A549 (cell line): ENCODE data around the gene RAB3C. TPM values are rescaled to one million over a fixed set of nuclear protein-coding genes. Genes with fewer than 3 reads are reported as not detected.
"Not testable (repeated sequence)": the region's sequence is repeated elsewhere in the genome, so short reads cannot be mapped to it uniquely, and the experiment has no call there.

Experiments used
- ATAC-seq, 2 experiments: fragments of 200-7000 bp in 1 of 2; fragments of >200 bp in 1 of 2; cut with Nextera tagmentation in 1 of 2; cut with Tn5 transposase in 1 of 2; 3 replicates each; pipeline versions ENCODE4 v1.8.0 to v1.9.1; 2018 to 2020; ENCODE audit warnings: mild to moderate bottlenecking in 1 of 2, moderate library complexity in 1 of 2
- CTCF ChIA-PET: fragments of 300-600 bp; sonication (Branson Sonifier 250); formaldehyde crosslinking; extraction: SDS; loops from one replicate; lab custom pipeline; 2021; ENCODE audit warnings: antibody characterized with exemption, inconsistent platforms; lab: Yijun Ruan, JAX
- POLR2A ChIA-PET: fragments of 350-600 bp; formaldehyde crosslinking; extraction: SDS; loops from one replicate; lab custom pipeline; 2021; ENCODE audit warnings: antibody characterized with exemption, inconsistent platforms; lab: Yijun Ruan, JAX
- DNase-seq, 2 experiments: peaks; one replicate each; pipeline versions ENCODE4 v3.0.0 to v3.0.0-alpha.2; 2011 to 2016; ENCODE audit warnings: low read depth in 1 of 2, low spot score in 1 of 2
- FAIRE-seq: peaks from 2 replicates; lab custom pipeline; 2011; peaks lifted over from hg19 to GRCh38; lab: Jason Lieb, UNC
- H3K27ac ChIP-seq, 2 experiments: fragments of >200 bp; sonication (Bioruptor Twin); formaldehyde crosslinking; 3 replicates each; pipeline ENCODE4 v1.5.1; 2016 to 2017
- H3K4me1 ChIP-seq: fragments of >200 bp; sonication (Bioruptor Twin); formaldehyde crosslinking; 3 replicates; pipeline ENCODE4 v1.6.1; 2016
- H3K4me2 ChIP-seq: fragments of >200 bp; sonication (Bioruptor Twin); formaldehyde crosslinking; 3 replicates; pipeline ENCODE4 v1.6.1; 2016
- H3K4me3 ChIP-seq: fragments of >200 bp; sonication (Bioruptor Twin); formaldehyde crosslinking; 3 replicates; pipeline ENCODE4 v1.5.1; 2016
- H3K9me3 ChIP-seq: fragments of >200 bp; sonication (Bioruptor Twin); formaldehyde crosslinking; 3 replicates; pipeline ENCODE4 v1.6.1; 2016
- ATOH8 ChIP-seq: fragments of 250-450 bp; sonication (Bioruptor Pico); IDR thresholded peaks from 2 replicates; pipeline ENCODE4 v1.5.0; 2020; ENCODE audit warnings: low read depth, mild to moderate bottlenecking, moderate library complexity
- BHLHE40 ChIP-seq: IDR thresholded peaks from 2 replicates; pipeline ENCODE4 v1.6.1; 2012; ENCODE audit warnings: low read depth, low read length, inconsistent platforms
- CBX2 ChIP-seq: fragments of 200-600 bp; sonication (generic); IDR thresholded peaks from 2 replicates; pipeline ENCODE4 v1.6.1; 2016; ENCODE audit warnings: low read depth, mild to moderate bottlenecking, borderline replicate concordance
- E2F6 ChIP-seq: IDR thresholded peaks from 2 replicates; pipeline ENCODE4 v1.6.1; 2012; ENCODE audit warnings: low read depth, borderline replicate concordance
- EHF ChIP-seq: fragments of 250-450 bp; sonication (Bioruptor Pico); IDR thresholded peaks from 2 replicates; pipeline ENCODE4 v1.5.0; 2020; ENCODE audit warnings: mild to moderate bottlenecking
- EHMT2 ChIP-seq: fragments of 200-600 bp; sonication (generic); IDR thresholded peaks from 2 replicates; pipeline ENCODE4 v1.6.1; 2016; ENCODE audit warnings: antibody characterized with exemption, low read depth, mild to moderate bottlenecking, moderate library complexity
- FOXS1 ChIP-seq: fragments of 250-450 bp; sonication (Bioruptor Pico); IDR thresholded peaks from 2 replicates; pipeline ENCODE4 v1.5.0; 2020; ENCODE audit warnings: mild to moderate bottlenecking, moderate library complexity
- GATA3 ChIP-seq: IDR thresholded peaks from 2 replicates; pipeline ENCODE4 v1.6.1; 2012; ENCODE audit warnings: borderline replicate concordance
- HDAC2 ChIP-seq: fragments of 200-600 bp; sonication (generic); IDR thresholded peaks from 2 replicates; pipeline ENCODE4 v1.6.1; 2016
- HES2 ChIP-seq: fragments of >200 bp; sonication (Bioruptor Twin); formaldehyde crosslinking; IDR thresholded peaks from 2 replicates; pipeline ENCODE4 v1.6.1; 2016
- HEYL ChIP-seq: fragments of 250-450 bp; sonication (Bioruptor Pico); IDR thresholded peaks from 2 replicates; pipeline ENCODE4 v1.8.0; 2021; ENCODE audit warnings: mild to moderate bottlenecking, moderate library complexity
- JUNB ChIP-seq: fragments of >200 bp; sonication (Bioruptor Twin); formaldehyde crosslinking; IDR thresholded peaks from 2 replicates; pipeline ENCODE4 v1.6.1; 2016
- KDM1A ChIP-seq: fragments of 200-600 bp; sonication (generic); IDR thresholded peaks from 2 replicates; pipeline ENCODE4 v1.6.1; 2016; ENCODE audit warnings: low read depth, mild to moderate bottlenecking
- MAZ ChIP-seq: fragments of 150-350 bp; IDR thresholded peaks from 2 replicates; pipeline ENCODE4 v1.6.1; 2014; ENCODE audit warnings: antibody characterized with exemption, low read depth, low read length, borderline replicate concordance
- NFE2L2 ChIP-seq: fragments of 150-350 bp; conservative IDR thresholded peaks from 2 replicates; pipeline ENCODE4 v1.6.1; 2014; ENCODE audit warnings: low read length
- POLR2A ChIP-seq: IDR thresholded peaks from 2 replicates; pipeline ENCODE4 v1.6.1; 2012; ENCODE audit warnings: mild to moderate bottlenecking, low read length
- POLR2AphosphoS2 ChIP-seq: conservative IDR thresholded peaks from 2 replicates; pipeline ENCODE4 v1.6.1; 2012; ENCODE audit warnings: low read length, improper control_type of control experiment, inconsistent platforms
- RAD21 ChIP-seq, 2 experiments: fragments of >200 bp in 1 of 2; sonication (Bioruptor Twin) in 1 of 2; formaldehyde crosslinking in 1 of 2; IDR thresholded peaks in 1 of 2; conservative IDR thresholded peaks in 1 of 2; 2 replicates in 1 of 2; 3 replicates in 1 of 2; pipeline ENCODE4 v1.6.1; 2012 to 2018; ENCODE audit warnings: inconsistent platforms in 1 of 2
- RFX5 ChIP-seq: fragments of 450-650 bp; IDR thresholded peaks from 2 replicates; pipeline ENCODE4 v1.7.1; 2014; ENCODE audit warnings: antibody characterized with exemption, mild to moderate bottlenecking, moderate library complexity
- RNF2 ChIP-seq: fragments of 200-600 bp; sonication (generic); IDR thresholded peaks from 2 replicates; pipeline ENCODE4 v1.6.1; 2016; ENCODE audit warnings: low read depth, mild to moderate bottlenecking, antibody characterized with exemption, moderate library complexity, borderline replicate concordance
- ZFP36 ChIP-seq: fragments of 450-650 bp; IDR thresholded peaks from 2 replicates; pipeline ENCODE4 v1.6.1; 2014; ENCODE audit warnings: borderline replicate concordance; ENCODE audit not compliant: partially characterized antibody
- ZNF302 ChIP-seq: fragments of 250-450 bp; sonication (Bioruptor Pico); IDR thresholded peaks from 2 replicates; pipeline ENCODE4 v1.9.0; 2021; ENCODE audit warnings: inconsistent platforms, mild to moderate bottlenecking, moderate library complexity
- WGBS: methylation state at CpG from one replicate; pipeline ENCODE4 v1.1.6; 2017; ENCODE audit errors: missing lambda C conversion rate; 5-methylcytosine and 5-hydroxymethylcytosine counted together
- polyA plus RNA-seq, 4 experiments: library from polyadenylated mRNA; depleted of rRNA in 3 of 4; stranded (reverse); fragments of >200 nt; fragmentation: RNase III in 1 of 4; extraction: RNeasy Plus Mini Kit Qiagen cat#74134 plus additional on column Dnase treatment in 1 of 4; gene quantifications; 2 replicates in 3 of 4; 3 replicates in 1 of 4; pipeline ENCODE4 v1.2.3, GENCODE V29; 2011 to 2017

RAB3C gene
- polyA plus RNA-seq, 2 of the 4 experiments (the other 2 are of a cell fraction): not detected

- TF ChIP-seq POLR2AphosphoS2 (no peak), KDM1A (no peak), RFX5 (no peak), RAD21 (conservative IDR thresholded peaks at IDR 0.05 in 1 of 2, IDR thresholded peaks at IDR 0.05 in 1 of 2) (no peak), MAZ (no peak), HEYL (CRISPR knock-in tag) (no peak), BHLHE40 (no peak), NFE2L2 (no peak), EHF (no peak), JUNB (no peak), ZFP36 (no peak)
Measured at GRCh38 chr5:58544926-58545325, 37.9 kb upstream of the RAB3C start (continued).

- Histone ChIP-seq H3K4me3 (no peak overlapping the region), H3K4me1 (peaks cover 12% of the 10 kb centered on the region; the same call in 1 of the 3 replicates), H3K9me3 (no peaks in the 10 kb centered on the region), H3K4me2 (no peak overlapping the region), H3K27ac (no peak overlapping the region)
- DNase-seq (peak; percentile 10), FAIRE-seq (peak; percentile 28), ATAC-seq (no peak)
- POLR2A ChIA-PET: no interaction called here
- CTCF ChIA-PET: interaction anchor here (1.2 kb wide), 1 partner anchor 298 kb away, joined by 3 read pairs; no protein-coding TSS in a partner anchor
- no peak for TF ChIP-seq EHMT2
- TF ChIP-seq ATOH8: no peak
- TF ChIP-seq ZNF302 (CRISPR knock-in tag): no peak
- TF ChIP-seq MAZ: no peak
- TF ChIP-seq RFX5: no peak
Measured at GRCh38 chr5:58545912-58546311, 37.0 kb upstream of the RAB3C start.

GRCh38 chr5:58548068-58548467, 34.8 kb upstream of the RAB3C start:
- TF ChIP-seq E2F6: no peak
- TF ChIP-seq HES2: no peak
- TF ChIP-seq RNF2: no peak
- TF ChIP-seq, all 56 proteins: peak for 0
- Histone ChIP-seq H3K4me2 (no peak overlapping the region), H3K4me1 (peaks cover 12% of the 10 kb centered on the region; the same call in 1 of the 3 replicates), H3K4me3 (no peak overlapping the region), H3K27ac (no peak overlapping the region), H3K9me3 (no peaks in the 10 kb centered on the region)
- WGBS: 34% methylated on average over 2 of the region's 2 CpGs
- ATAC-seq (no peak), DNase-seq (no peak), FAIRE-seq (no peak)
- POLR2A ChIA-PET: no interaction called here
- CTCF ChIA-PET: no interaction called here

GRCh38 chr5:58551492-58551891, 31.4 kb upstream of the RAB3C start:
- WGBS: 89% methylated on average over 1 of the region's 1 CpG
- no peak for TF ChIP-seq HDAC2
- TF ChIP-seq GATA3: no peak
- no peak for TF ChIP-seq POLR2A
- TF ChIP-seq CBX2: no peak
- no peak for TF ChIP-seq FOXS1 (CRISPR knock-in tag)
- no peak overlapping the region for H3K27ac ChIP-seq
- H3K4me1 ChIP-seq: no peaks in the 10 kb centered on the region
- no peaks in the 10 kb centered on the region for H3K9me3 ChIP-seq
- ChIA-PET POLR2A (no interaction called here), CTCF (no interaction called here)
- H3K4me2 ChIP-seq: no peak overlapping the region
- FAIRE-seq (no peak), DNase-seq (no peak), ATAC-seq (no peak)
- H3K4me3 ChIP-seq: no peak overlapping the region

- 62% methylated on average over 30 of the region's 32 CpGs for WGBS
- POLR2A ChIA-PET, H3K4me2 ChIP-seq, H3K27ac ChIP-seq, H3K9me3 ChIP-seq, H3K4me3 ChIP-seq, FAIRE-seq, H3K4me1 ChIP-seq, DNase-seq, ATAC-seq: not testable (repeated sequence)
- CTCF ChIA-PET: interaction anchor here (1.0 kb wide), 1 partner anchor 293 kb away, joined by 4 read pairs; no protein-coding TSS in a partner anchor
Measured at GRCh38 chr5:58557665-58558338, 25.1 kb upstream of the RAB3C start.

- H3K27ac ChIP-seq, H3K4me3 ChIP-seq, CTCF ChIA-PET, H3K4me2 ChIP-seq, FAIRE-seq, DNase-seq, ATAC-seq, H3K9me3 ChIP-seq, H3K4me1 ChIP-seq, POLR2A ChIA-PET: not testable (repeated sequence)
- 84% methylated on average over 12 of the region's 33 CpGs for whole genome bisulfite sequencing
Measured at GRCh38 chr5:58563016-58563700, 19.7 kb upstream of the RAB3C start.
